ENCODE data around the gene MLLT3. TPM values are rescaled to one million over a fixed set of nuclear protein-coding genes. Genes with fewer than 3 reads are reported as not detected.

The MLLT3 gene
- total RNA-seq, 1 donor: 17.4 TPM

DNA sequence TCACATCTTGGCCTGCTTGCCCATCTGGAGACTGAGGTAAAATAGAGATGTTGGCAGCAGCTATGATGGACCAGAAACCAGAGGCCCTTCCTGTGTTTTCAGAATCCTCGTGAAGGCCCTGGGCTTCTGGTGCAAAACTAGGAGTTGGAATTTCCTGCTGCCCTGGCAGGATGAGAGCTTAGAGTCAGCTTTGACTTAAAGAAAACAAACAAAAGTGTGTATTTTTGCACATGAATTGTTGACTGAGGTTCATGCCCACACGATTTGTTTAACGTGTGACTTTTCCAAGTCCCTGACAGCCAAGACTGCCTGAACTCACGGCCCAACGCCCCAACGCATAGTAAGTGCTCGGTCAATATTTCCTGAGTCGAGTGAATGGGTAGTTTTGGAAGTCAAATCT, 303.1 kb downstream of the MLLT3 start:
- no peaks in the 10 kb centered on the region for H3K36me3 ChIP-seq (ENCODE audit: insufficient read depth, low read length)
- no peak overlapping the region for H2AFZ ChIP-seq (ENCODE audit: low read length)
- no peaks in the 10 kb centered on the region for H3K27me3 ChIP-seq (ENCODE audit: insufficient read depth, low read length)
- TF ChIP-seq, protein P1, sequence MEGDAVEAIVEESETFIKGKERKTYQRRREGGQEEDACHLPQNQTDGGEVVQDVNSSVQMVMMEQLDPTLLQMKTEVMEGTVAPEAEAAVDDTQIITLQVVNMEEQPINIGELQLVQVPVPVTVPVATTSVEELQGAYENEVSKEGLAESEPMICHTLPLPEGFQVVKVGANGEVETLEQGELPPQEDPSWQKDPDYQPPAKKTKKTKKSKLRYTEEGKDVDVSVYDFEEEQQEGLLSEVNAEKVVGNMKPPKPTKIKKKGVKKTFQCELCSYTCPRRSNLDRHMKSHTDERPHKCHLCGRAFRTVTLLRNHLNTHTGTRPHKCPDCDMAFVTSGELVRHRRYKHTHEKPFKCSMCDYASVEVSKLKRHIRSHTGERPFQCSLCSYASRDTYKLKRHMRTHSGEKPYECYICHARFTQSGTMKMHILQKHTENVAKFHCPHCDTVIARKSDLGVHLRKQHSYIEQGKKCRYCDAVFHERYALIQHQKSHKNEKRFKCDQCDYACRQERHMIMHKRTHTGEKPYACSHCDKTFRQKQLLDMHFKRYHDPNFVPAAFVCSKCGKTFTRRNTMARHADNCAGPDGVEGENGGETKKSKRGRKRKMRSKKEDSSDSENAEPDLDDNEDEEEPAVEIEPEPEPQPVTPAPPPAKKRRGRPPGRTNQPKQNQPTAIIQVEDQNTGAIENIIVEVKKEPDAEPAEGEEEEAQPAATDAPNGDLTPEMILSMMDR (IDR thresholded peaks at IDR 0.05; ENCODE audit: extremely low read depth, low read depth, low read length): no peak
- H3K79me2 ChIP-seq (ENCODE audit: insufficient read depth, low read length): no peaks in the 10 kb centered on the region
- H3K4me2 ChIP-seq (ENCODE audit: insufficient read depth, low read length): no peak overlapping the region
- H3K4me1 ChIP-seq (ENCODE audit: insufficient read depth, low read length): peaks cover 5% of the 10 kb centered on the region
- no peaks in the 10 kb centered on the region for H4K20me1 ChIP-seq (ENCODE audit: insufficient read depth, low read length)
- no peak for DNase-seq (ENCODE audit: insufficient read length, low spot score, missing footprints)
- no peaks in the 10 kb centered on the region for H3K9me3 ChIP-seq (ENCODE audit: low read depth, low read length)
- H3K27ac ChIP-seq (ENCODE audit: low read depth, low read length): no peak overlapping the region
- no peak overlapping the region for H3K4me3 ChIP-seq (ENCODE audit: insufficient read depth, low read length)

GRCh38 chr9:20317701-20318100, 304.6 kb downstream of the MLLT3 start:
- TF ChIP-seq, protein P1 (IDR thresholded peaks at IDR 0.05; ENCODE audit: extremely low read depth, low read depth, low read length): no peak
- Histone ChIP-seq H3K27ac (ENCODE audit: low read depth, low read length) (no peak overlapping the region), H2AFZ (ENCODE audit: low read length) (no peak overlapping the region), H3K4me1 (ENCODE audit: insufficient read depth, low read length) (peaks cover 5% of the 10 kb centered on the region), H3K79me2 (ENCODE audit: insufficient read depth, low read length) (no peaks in the 10 kb centered on the region), H3K27me3 (ENCODE audit: insufficient read depth, low read length) (no peaks in the 10 kb centered on the region), H4K20me1 (ENCODE audit: insufficient read depth, low read length) (no peaks in the 10 kb centered on the region), H3K4me2 (ENCODE audit: insufficient read depth, low read length) (no peak overlapping the region), H3K9me3 (ENCODE audit: low read depth, low read length) (no peaks in the 10 kb centered on the region), H3K36me3 (ENCODE audit: insufficient read depth, low read length) (no peaks in the 10 kb centered on the region), H3K4me3 (ENCODE audit: insufficient read depth, low read length) (no peak overlapping the region)
- no peak for DNase-seq (ENCODE audit: insufficient read length, low spot score, missing footprints)

DNA sequence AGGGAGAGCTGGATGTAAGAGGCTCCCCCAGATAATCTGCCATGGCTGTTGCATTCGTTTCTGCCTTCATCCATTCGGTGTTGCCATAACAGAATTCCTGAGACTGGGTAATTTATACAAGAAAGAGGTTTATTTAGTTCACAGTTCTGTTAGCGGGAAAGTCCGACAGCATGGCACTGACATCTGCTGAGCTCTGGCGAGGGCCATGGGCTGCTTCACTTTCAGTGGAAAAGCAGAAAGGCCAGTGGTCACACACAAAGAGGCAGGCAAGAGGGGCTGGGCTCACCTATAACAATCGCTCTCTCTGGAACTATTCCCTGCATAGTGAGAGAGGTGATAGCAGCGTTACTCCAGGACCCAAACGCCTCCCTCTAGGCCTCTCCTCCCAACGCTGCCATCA, 305.9 kb downstream of the MLLT3 start:
- no peaks in the 10 kb centered on the region for H3K9me3 ChIP-seq (ENCODE audit: low read depth, low read length)
- no peaks in the 10 kb centered on the region for H4K20me1 ChIP-seq (ENCODE audit: insufficient read depth, low read length)
- no peak overlapping the region for H3K4me3 ChIP-seq (ENCODE audit: insufficient read depth, low read length)
- no peak overlapping the region for H3K27ac ChIP-seq (ENCODE audit: low read depth, low read length)
- no peak overlapping the region for H3K4me2 ChIP-seq (ENCODE audit: insufficient read depth, low read length)
- H3K4me1 ChIP-seq (ENCODE audit: insufficient read depth, low read length): peaks cover 5% of the 10 kb centered on the region
- DNase-seq (ENCODE audit: insufficient read length, low spot score, missing footprints): no peak
- no peaks in the 10 kb centered on the region for H3K79me2 ChIP-seq (ENCODE audit: insufficient read depth, low read length)
- no peak overlapping the region for H2AFZ ChIP-seq (ENCODE audit: low read length)
- no peaks in the 10 kb centered on the region for H3K27me3 ChIP-seq (ENCODE audit: insufficient read depth, low read length)
- TF ChIP-seq, protein P1 (IDR thresholded peaks at IDR 0.05; ENCODE audit: extremely low read depth, low read depth, low read length): no peak
- H3K36me3 ChIP-seq (ENCODE audit: insufficient read depth, low read length): no peaks in the 10 kb centered on the region

DNA sequence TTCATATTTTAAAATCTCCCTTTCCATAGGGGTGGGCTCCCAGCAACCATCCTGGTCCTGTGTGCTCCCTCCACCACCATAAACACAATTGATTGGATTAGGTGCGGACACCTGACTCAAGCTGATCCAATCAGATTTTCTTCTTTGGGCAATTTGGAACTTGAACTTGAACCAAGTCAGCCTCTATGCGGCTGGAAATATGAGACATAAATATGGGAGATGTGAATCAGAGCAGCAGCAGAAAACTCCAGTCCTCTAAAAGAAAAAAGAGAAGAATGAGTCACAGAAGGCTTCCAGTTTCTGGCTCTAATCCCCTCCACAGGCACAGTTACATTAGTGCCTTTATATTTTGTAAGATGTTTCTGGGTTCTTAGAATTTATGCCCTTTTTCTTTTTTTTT, 306.6 kb downstream of the MLLT3 start:
- H3K27ac ChIP-seq (ENCODE audit: low read depth, low read length): no peak overlapping the region
- no peaks in the 10 kb centered on the region for H4K20me1 ChIP-seq (ENCODE audit: insufficient read depth, low read length)
- DNase-seq (ENCODE audit: insufficient read length, low spot score, missing footprints): peak; percentile 90
- no peak overlapping the region for H3K4me2 ChIP-seq (ENCODE audit: insufficient read depth, low read length)
- H3K36me3 ChIP-seq (ENCODE audit: insufficient read depth, low read length): no peaks in the 10 kb centered on the region
- TF ChIP-seq, protein P1 (IDR thresholded peaks at IDR 0.05; ENCODE audit: extremely low read depth, low read depth, low read length): no peak
- no peak overlapping the region for H3K4me3 ChIP-seq (ENCODE audit: insufficient read depth, low read length)
- no peaks in the 10 kb centered on the region for H3K79me2 ChIP-seq (ENCODE audit: insufficient read depth, low read length)
- no peaks in the 10 kb centered on the region for H3K9me3 ChIP-seq (ENCODE audit: low read depth, low read length)
- H3K4me1 ChIP-seq (ENCODE audit: insufficient read depth, low read length): peaks cover 5% of the 10 kb centered on the region
- H2AFZ ChIP-seq (ENCODE audit: low read length): no peak overlapping the region
- H3K27me3 ChIP-seq (ENCODE audit: insufficient read depth, low read length): no peaks in the 10 kb centered on the region

Data from osteoblast (primary cell).